ENCODE results near the gene APOD.

APOD gene

DNA sequence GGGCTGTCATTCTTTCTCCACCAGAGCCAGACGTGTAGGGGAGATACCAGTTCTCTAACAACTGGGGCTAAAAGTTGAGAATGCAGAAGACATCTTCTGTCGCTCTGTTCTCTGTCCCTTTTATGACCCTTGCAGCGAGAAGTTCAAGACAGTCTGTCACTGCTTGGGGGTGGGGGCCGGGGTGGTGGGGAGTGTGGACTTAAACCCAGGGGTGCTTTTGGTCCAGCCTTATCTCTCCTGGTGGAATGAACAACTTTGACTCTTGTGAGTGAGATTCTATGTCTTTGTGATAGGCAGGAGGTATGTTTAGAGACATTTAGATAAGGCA is 767 bp upstream of the APOD start:
- DNase-seq = no peak

DNA sequence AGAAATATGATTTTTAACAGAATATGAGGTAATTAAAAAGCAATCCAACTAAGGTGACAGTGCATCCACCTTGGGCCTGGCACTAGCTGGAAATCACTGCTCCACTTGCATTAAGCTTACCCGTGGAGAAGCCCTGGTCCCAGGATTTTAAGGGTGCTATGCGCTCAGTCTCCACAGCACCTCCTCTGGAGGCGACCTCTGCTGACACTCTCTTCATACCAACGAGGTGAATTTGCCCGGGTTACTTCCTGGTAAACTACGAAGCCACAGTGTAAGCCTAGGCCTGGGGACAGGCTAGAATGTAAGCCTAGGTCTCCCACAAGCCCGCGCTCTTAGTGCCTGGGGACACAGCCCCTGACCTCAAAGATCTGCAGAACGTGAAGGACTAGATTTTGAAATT is 793 bp downstream of the APOD start:
- no peak for DNase-seq

DNA sequence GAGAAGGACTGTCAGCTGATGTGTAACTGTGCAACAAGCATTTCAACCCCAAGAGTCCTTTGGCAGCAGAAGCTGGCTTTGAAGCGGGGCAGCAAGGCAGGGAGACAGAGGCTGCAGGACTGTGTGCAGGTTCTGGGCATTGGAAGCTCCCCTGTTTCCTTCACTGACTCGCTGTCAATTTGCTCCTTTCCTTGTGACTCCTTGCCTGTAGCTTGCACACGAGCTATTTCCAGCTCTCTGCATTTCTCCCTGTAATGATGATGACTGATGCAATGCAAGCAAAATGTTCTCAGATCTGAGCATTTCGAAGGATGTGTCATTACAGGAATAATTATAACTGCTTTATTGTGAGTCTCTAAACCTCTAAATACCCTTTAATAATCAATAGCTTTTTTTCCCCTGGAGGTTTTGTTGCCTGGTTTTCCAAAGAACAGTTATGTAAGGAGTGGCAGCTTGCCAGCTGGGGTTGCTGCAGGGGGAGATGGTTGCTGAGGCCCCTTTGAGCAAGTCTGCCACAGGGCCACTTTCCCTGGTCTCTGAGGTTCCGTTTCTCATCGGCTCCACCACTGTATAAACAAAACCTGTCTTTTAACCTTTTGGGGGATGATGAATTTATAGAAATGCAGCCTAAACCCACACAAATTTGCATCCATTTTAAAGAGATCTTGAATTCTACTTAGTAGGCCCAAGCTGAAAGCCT is 2.8 kb downstream of the APOD start:
- no peak for DNase-seq

DNA sequence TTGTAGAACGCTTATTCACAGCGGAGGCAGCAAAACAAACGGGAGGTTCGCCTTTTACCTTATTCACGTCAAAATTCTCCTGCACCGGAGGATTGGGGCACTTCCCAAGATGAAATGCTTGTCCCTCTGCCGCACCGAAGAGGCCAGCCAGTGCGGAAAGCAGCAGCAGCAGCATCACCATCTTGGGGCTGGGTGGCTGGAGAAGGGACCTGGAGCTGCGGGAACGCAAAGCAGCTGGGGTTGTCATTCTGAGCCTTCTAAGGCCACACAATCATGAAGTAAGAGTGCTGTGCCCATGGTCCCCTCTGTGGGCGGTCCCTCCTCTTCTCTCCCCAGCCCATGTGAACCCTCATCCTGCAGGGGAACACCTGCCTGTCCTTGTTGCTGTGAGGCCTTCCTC is 4.5 kb downstream of the APOD start:
- DNase-seq = no peak

DNA sequence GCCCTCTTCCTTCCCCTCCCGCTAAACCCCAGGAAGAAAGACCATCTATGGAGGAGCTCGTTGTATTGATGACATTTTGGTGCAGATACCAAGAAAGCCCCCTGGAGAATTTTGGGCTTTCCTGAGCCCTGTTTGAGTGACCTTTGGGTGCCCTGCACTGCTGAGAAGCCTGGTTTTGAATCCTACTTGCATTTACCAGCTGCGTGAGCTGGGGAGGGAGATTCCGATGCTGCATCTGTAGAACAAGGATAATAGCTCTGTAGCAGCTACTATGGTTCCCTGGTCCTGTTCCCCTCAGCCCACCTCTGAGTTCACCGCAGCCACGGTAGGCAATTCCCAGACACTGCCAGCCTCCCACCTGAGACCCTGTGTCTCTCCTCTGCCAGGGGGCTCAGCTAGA is 5.2 kb downstream of the APOD start:
- no peak for DNase-seq

DNA sequence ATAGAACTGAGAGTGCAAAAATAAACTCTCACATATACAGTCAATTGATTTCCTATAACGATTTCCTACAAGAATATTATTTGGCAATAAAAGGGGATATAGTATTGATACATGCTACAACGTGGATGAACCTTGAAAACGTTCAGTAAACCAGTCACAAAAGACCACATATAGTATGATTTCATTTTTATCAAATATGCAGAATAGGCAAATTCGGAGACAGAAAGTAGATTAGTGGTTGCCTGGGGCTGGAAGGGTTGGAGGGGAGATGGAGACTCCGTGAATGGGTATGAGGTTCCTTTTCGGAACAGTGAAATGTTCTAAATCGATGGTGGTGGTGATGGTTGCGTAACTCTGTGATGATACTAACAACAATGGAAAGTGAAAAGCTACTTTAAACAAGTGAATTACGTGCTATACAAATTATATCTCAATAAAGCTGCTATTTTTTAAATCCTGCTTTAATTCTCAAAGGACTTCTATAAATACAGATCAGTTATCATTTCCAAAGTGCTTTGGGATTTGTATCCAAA is 6.0 kb downstream of the APOD start:
- DNase-seq = no peak

DNA sequence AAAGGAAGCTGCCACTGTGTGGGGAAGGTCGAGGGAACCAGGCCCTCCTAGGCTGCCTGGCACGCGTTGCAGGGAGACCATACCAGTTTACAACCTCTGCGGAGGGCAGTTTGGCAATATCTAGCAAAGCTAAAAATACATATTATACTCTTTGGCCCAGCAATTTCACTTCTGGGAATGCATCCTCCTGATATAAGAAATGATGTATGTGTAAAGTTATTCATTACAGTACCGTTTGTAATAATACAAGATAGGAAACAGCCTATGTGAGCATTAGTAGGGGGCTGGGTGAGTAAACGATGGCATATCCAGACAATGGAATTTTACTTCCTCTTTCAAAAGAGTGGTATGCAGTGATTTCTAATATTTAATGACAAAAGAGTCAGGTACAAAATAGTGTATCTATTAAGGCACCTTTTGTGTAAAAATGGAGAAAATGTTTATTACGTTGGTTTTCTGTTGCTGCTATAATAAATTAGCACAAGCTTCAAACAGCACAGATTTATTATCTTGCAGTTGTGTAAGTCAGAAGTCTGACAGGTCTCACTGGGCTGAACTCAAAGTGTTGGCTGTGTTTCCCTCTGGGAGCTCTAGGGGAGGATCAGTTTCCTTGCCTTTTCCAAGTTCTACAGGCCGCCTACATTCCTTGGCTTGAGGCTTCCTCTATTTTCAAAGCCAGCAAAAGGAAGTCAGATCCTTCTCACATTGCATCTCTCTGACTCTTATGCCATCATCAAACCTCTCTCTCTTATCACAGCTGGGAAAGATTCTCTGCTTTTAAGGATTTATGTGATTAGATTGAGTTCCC is 9.0 kb downstream of the APOD start:
- DNase-seq = no peak

DNA sequence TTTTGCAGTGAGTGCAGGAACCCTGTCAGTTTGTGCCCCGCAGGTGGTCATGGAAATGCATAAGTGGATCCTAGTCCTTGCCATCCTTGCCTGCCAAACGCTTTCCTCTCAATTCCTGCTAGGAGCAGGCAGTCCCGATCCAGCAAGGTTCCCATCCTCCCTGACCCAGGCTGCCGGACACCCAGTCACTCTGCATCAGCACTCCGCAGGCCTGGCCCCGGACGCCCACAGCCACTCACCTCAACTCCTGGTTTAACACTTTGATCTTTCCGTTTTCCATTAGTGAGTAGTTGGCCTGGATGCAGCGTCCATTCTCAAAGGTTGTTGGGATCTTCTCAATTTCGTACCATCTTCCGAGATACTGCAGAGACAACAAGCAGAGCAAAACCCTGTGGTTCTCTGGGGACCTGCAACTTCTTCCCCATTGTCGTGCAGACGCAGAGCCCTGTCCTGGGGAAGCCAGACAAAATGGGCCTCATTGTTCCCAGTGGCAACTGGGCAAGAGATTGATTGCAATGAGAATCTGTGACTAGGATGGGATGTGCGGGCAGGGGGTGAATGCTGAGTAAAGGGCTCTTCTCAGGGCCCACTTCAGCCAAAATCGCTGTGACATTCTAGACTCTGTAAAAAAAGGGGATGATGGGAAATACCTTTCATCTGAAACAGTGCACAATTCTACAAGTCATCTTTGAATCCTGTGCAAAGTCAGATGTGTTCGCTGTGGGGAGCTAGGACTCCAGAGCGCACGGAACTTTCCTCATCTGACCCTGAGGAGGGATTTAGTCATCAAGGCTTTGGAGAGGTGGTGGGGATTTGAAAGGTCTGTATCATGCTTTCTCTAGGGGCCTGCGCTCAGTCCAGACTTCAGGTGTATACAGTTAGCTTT is 9.9 kb downstream of the APOD start:
- no peak for DNase-seq

DNA sequence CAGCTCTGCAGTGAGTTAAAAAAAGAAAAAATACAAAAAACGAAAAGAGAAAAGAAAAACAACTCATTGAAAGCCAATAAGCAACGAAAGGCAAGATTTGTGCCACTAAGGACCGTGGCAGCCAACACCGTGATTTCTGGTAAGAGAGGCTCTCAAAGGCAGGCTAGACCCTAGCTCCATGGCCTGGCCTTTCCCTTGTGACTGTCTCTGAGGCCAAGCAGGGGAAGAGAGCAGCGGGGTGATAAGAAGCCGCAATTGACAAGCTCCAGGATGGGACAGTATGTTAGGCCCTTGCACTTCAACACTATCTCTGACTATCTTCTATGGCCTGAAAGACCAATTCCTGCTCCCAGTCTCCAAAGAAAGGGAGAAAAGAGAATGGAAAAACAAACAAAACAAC is 12.4 kb downstream of the APOD start:
- DNase-seq = no peak

DNA sequence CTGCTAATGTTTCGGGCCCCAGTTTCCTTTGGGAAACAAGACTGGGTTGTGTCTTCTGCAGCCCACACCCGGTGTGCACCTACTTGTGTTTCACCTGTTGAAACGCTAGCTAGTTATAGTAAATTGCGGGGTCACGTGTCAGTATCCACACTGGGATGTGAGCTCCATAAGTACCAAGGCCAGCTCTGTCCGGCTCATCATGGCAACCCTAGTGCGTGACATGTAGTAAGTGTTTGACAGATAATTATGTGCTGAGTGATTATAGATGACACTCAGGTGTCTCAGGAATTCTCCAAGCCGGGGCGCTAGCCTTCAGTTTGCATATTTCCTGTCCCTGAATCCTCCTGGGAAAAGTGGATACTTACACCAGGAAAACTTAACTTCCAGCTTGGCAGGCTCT is 12.8 kb downstream of the APOD start:
- no peak for DNase-seq

DNA sequence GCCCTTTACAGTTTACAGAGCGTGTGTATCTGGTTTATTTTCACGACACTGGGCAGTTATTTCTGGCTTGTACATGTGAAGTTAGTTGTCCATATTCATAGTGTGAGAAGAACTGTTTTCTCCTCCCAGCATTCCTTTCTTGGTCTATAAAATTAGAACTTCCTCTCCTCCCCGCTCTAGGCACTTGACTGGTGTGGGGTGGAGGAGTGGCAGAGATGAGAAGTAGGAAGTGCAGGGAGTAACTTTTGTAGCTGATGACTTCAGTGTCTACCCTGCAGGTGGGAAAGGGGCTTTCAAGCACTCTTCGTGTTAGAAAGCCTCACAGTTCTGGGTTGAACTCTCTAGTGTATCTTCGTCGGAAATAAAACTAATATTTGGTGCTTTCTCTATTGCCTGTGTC is 13.4 kb downstream of the APOD start:
- DNase-seq = no peak

DNA sequence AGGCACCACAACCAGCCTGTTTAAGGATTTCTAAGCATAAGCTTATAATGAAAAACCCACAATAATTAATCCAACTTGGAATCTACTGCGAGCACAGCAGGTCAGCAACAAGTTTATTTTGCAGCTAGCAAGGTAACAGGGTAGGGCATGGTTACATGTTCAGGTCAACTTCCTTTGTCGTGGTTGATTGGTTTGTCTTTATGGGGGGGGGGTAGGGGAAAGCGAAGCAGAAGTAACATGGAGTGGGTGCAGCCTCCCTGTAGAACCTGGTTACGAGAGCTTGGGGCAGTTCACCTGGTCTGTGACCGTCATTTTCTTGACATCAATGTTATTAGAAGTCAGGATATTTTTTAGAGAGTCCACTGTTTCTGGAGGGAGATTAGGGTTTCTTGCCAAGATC is 15.1 kb downstream of the APOD start:
- no peak for DNase-seq

DNA sequence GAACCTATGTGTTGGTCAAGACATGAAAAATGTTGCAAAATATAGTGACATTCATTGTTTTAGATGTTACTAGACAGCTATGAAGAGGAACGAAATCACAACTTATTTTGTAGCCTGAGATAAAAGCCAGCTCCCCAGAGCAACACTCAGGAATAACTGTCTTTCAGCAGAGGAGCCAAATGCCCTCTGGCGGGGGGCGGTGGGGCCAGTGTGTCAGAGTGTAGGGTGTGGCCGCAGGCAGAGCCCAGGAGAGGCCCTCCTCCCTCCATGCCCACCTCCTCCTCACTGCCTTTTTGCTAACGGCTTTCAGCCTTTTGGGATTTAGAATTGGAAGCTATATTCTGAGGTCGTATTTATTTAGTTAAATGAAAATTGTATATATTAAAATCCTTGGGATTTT is 16.9 kb downstream of the APOD start:
- DNase-seq = no peak

DNA sequence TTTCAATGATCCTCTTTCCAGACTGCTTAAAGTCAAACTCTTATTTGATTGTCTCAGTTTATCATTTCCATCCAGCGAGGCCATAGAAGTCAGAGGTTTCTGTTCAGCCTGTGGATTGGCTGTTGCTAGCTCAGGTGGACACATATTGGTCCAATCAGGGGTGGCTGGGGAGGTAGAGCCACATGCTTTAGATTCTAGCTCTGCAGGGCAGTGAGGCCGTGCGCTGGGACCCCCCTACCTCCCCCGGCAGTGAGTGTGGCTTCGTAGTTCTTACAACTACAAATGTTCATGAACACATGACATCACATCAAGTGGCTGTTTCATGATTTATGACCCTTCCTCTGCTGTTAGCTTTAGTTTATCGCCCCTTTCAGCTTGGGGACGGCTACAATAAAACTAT is 18.0 kb downstream of the APOD start:
- no peak for DNase-seq

DNA sequence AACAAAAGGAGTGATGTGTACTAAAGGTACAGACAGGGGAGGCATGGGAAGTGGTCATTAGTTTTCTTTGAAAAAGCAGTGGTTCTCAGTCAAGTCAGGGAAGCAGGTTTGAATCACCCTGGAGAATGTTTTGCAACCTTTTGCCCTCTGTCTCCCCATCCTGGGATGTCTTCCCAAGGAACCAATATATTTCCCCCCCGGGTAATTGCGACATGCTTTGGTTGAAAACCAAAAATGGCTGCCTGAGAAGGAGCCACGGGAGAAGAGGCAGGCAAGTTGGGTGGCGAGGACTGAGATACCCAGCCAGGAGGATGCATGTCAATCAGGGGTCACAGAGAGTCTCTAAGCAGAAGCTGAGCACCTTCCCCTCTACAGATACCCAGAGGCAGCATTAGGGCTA is 20.4 kb downstream of the APOD start:
- DNase-seq = no peak

DNA sequence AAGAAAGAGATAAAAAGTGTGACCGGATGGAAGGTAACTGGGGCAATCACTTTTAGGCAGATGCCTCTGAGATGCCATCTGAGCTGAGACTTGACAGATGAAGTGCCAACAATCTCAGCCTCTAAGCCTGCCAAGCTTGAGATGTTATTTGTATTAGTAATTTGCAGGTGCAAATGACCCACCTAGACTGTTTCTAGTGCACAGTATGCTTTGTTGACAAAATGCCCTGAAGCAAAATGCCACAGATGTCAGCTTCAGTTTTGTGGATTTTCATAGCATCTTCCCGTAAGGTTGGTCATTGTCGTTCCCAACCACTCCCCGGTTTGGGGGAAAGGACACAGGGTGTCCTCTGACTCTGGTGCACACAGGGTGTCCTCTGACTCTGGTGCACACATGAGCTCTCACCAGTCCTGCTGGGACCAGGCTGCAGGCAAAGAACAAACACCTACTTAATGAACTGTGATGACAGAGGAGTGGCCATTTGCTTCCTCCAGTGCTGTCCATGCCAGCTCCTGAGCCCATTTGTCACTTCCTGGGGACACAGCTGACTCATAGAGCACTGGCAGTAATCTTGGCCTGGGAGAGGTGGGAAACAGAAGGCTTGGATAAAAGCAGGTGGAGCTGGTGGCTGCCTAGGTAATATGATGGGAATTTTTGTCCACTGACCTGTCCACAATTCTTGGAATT is 23.9 kb downstream of the APOD start:
- DNase-seq = no peak

DNA sequence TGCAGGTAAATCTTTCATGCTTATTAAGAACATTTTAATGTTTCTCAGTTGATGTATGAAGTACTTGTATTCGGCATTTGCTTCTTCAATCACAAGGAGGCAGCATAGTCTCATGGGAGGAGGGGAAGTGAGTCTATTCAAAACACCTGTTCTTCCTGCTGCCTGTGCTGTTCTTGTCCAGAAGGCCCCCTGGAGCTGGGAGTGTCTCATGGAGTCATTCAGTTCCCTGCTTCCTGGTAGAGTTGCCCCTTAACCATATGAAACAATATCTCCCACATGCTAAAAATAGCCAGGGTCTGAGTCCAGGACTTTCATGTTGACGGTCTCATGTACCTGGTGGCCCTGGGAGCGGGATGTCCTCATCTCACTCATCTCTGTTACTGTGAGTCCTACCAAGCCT is 25.1 kb downstream of the APOD start:
- DNase-seq = peak; percentile 23

DNA sequence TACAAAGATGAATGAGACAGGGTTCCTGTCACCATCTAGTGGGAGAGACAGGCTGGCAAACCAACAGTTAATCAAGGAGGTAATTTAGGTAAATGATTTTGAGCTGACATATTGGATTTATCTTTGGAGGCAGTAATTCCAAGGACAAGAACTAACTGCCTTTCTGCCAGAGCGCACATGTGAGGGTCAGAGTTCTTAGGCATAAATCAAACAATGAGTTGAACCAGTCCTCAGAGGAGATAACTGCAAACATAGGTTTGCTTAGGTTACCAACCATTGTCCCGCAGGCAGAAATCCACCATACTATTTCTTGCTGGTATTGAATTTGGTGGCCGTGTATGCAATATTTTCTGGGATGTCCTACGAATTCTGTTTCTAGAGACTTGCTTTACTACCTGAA is 26.4 kb downstream of the APOD start:
- no peak for DNase-seq

DNA sequence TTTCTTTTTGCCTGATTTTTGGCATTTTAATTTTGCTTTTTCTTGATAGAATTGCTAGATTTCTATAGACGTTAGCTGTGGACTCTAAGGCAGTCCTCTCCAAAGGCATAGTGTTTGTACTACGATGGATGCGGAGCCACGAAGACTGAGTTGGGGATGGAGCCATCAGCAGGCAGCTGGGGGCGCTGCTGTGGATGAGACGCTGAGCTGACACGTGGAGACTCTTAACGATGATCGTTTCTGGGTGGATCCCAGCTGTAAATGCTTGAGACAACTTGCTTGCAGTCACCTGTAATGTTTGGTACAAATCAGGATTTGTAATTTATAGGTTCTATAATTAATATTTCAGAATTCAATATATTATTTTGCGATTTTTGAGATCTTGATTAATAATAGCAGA is 27.4 kb downstream of the APOD start:
- peak; percentile 30 for DNase-seq

DNA sequence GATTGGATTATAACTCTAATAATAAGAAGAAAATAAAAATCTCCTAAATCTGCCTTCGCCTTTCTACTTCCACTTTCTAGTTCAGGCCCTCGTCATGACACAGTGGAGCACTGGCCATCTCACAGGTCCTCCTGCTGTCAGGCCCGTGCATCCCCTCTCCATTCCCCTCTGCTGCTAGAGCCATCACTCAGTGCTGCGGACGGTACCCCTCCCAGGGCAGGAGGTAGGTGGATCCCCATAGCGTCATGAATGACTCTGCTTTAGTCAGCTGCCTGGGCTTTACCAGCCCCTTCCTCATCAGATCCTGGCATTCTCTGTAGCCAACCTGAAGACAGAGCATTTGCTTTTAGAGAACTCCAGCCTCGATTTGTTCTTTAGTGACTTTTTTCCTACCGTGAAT is 28.6 kb downstream of the APOD start:
- no peak for DNase-seq

DNA sequence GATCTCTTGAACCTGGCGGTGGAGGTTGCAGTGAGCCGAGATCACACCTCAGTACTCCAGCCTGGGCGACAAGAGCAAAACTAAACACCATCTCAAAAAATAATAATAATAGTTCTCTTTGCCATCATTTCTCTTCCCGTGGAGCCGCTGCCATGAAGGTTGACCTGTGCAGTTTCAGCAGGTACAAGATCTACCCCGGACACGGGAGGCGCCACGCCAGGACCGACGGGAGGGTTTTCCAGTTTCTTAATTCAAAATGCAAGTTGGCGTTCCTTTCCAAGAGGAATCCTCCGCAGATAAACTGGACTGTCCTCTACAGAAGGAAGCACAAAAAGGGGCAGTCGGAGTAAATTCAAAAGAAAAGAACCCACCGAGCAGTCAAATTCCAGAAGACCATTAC is 29.3 kb downstream of the APOD start:
- DNase-seq = no peak

DNA sequence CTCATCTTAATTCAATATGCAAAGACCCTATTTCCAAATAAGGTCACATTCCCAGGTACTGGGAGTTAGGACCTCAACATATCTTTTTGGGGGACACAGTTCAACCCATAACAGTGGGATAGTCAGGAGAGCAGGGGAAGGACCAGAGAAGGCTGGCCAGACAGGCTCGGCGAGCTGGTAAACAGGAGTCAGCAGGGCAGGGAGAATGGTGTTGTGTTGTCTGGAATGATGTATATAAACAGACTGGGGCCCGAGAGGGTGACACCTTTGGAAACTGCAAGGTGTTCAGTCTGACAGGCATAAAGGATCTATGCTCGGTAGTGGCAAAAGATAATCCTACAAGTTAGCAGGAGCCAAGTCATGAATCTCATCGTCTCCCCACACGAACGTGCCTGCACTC is 30.5 kb downstream of the APOD start:
- DNase-seq = no peak

DNA sequence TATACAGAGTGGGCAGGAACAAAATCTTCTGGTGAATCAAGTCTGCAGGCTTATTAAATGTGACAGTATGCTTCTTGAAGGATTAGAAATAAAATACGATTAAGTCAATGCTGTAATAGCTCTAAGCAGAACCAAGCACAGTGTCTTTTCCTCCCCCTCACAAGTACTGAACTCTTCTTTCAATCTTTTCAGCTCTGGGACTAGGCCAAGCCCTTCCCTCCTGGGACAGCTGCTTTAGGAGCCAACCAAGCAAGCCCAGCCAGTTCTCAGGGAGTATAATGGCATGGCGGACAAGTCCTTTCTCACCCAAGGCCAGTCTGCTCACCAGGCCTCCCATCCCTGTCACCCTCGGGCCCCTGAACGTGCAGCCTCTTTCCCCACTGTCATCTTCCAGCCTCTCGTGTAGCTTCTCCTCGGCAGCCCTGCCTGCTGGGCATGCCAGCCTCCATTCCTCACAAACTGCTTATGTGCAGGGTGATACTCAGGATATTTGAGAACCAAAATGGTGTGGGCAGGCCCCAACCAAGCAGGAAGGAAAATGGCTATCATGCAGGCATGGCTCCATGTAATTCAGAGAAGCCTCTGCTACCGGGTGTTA is 32.3 kb downstream of the APOD start:
- DNase-seq = no peak

All from activated CD4-positive, alpha-beta T cell treated with anti-CD3 and anti-CD28 coated beads, Interleukin-2, amount 50 U/mL, for 1 hour (primary cell).